ENCODE results near the gene MYO1A.

The MYO1A gene

GRCh38 chr12:57049890-57050289 is at the start of gene MYO1A:
MYO1A (minus strand) TSS chr12:57050129; CDS start chr12:57048323, 1,806 bp downstream.
- DNase-seq: no peak

- DNase-seq: no peak
Measured at GRCh38 chr12:57099047-57099714, 49.3 kb upstream of the MYO1A start.

GRCh38 chr12:57098546-57098945 is 48.6 kb upstream of the MYO1A start:
- DNase-seq: no peak

- no peak for DNase-seq
Measured at GRCh38 chr12:57097554-57097835, 47.6 kb upstream of the MYO1A start.

- DNase-seq: no peak
Measured at GRCh38 chr12:57096748-57097553, 47.0 kb upstream of the MYO1A start.

- no peak for DNase-seq
Measured at GRCh38 chr12:57096099-57096572, 46.2 kb upstream of the MYO1A start.

- no peak for DNase-seq
Measured at GRCh38 chr12:57095440-57095839, 45.5 kb upstream of the MYO1A start.

- DNase-seq: no peak
Measured at GRCh38 chr12:57094208-57095160, 44.6 kb upstream of the MYO1A start.

- DNase-seq: no peak
Measured at GRCh38 chr12:57093415-57094207, 43.7 kb upstream of the MYO1A start.

GRCh38 chr12:57092876-57093414 is 43.0 kb upstream of the MYO1A start:
- no peak for DNase-seq

GRCh38 chr12:57092529-57092862 is 42.6 kb upstream of the MYO1A start:
- DNase-seq: no peak

- DNase-seq: no peak
Measured at GRCh38 chr12:57091638-57092528, 42.0 kb upstream of the MYO1A start.

- DNase-seq: no peak
Measured at GRCh38 chr12:57090924-57091637, 41.2 kb upstream of the MYO1A start.

- DNase-seq: no peak
Measured at GRCh38 chr12:57090490-57090889, 40.6 kb upstream of the MYO1A start.

- no peak for DNase-seq
Measured at GRCh38 chr12:57089271-57090245, 39.6 kb upstream of the MYO1A start.

GRCh38 chr12:57088354-57089270 is 38.7 kb upstream of the MYO1A start, which contains the start of gene NAB2:
NAB2 (plus strand) TSS chr12:57089114; CDS start chr12:57089272, 158 bp downstream.
- DNase-seq: no peak

- DNase-seq: no peak
Measured at GRCh38 chr12:57087691-57088353, 37.9 kb upstream of the MYO1A start.
